Small intestine (tissue), 16 donors: ENCODE results near the gene RRAGC. TPM values are rescaled to one million over a fixed set of nuclear protein-coding genes. Genes with fewer than 3 reads are reported as not detected.

Experiments used
- DNase-seq, 2 donors: peaks; one replicate each; pipeline versions ENCODE4 v3.0.0 to v3.0.0-alpha.2; 2013
- FAIRE-seq: peaks from 2 replicates; lab custom pipeline; 2012; peaks lifted over from hg19 to GRCh38; lab: Jason Lieb, UNC
- H3K27ac ChIP-seq, 3 donors: one replicate each; pipeline ENCODE4 v1.5.1; 2013; ENCODE audit warnings: low read length in 2 of 3, mild to moderate bottlenecking in 2 of 3, control low read depth in 1 of 3, inconsistent platforms in 1 of 3, low read depth in 1 of 3, moderate library complexity in 1 of 3
- H3K27me3 ChIP-seq, 3 donors: one replicate each; pipeline ENCODE4 v1.6.1; 2013; ENCODE audit warnings: low read length in 3 of 3, inconsistent platforms in 1 of 3; ENCODE audit not compliant: control insufficient read depth in 3 of 3, insufficient read depth in 3 of 3
- H3K36me3 ChIP-seq, 3 donors: one replicate each; pipeline ENCODE4 v1.6.1; 2013; ENCODE audit warnings: low read length in 3 of 3, inconsistent platforms in 1 of 3, low read depth in 1 of 3, mild to moderate bottlenecking in 1 of 3, moderate library complexity in 1 of 3; ENCODE audit not compliant: control insufficient read depth in 3 of 3, insufficient read depth in 2 of 3
- H3K4me1 ChIP-seq, 3 donors: one replicate each; pipeline ENCODE4 v1.6.1; 2013; ENCODE audit warnings: low read length in 2 of 3, inconsistent platforms in 1 of 3, low read depth in 1 of 3, mild to moderate bottlenecking in 1 of 3, moderate library complexity in 1 of 3; ENCODE audit not compliant: control insufficient read depth in 3 of 3, insufficient read depth in 2 of 3
- H3K4me3 ChIP-seq, 3 donors: one replicate each; pipeline ENCODE4 v1.5.1; 2013; ENCODE audit warnings: low read length in 3 of 3, control low read depth in 1 of 3, inconsistent platforms in 1 of 3, low read depth in 1 of 3, mild to moderate bottlenecking in 1 of 3, moderate library complexity in 1 of 3
- H3K9me3 ChIP-seq, 2 donors: one replicate each; pipeline ENCODE4 v1.6.1; 2013; ENCODE audit warnings: low read depth in 1 of 2, low read length in 1 of 2; ENCODE audit not compliant: control insufficient read depth in 2 of 2, insufficient read depth in 1 of 2
- whole genome bisulfite sequencing, 3 donors: extraction: QIAGEN DNeasy Blood & Tissue Kit; methylation state at CpG; one replicate each; pipeline ENCODE4 v1.1.7; 2013; 5-methylcytosine and 5-hydroxymethylcytosine counted together
- long read RNA-seq, 10 donors: transcript quantifications; one replicate each; lab custom pipeline, GENCODE V29; 2026
- polyA plus RNA-seq, 4 donors: library from polyadenylated mRNA; stranded (reverse) in 3 of 4; unstranded in 1 of 4; fragments of 200-250 nt in 3 of 4; fragments of 120-200 nt in 1 of 4; gene quantifications; one replicate each; pipeline versions ENCODE4 v1.2.1 to v1.2.3, GENCODE V29; 2013
- donor health status: healthy with polysubstance abuse.
- donor health status: control.
- donor health status: control.
- donor health status: Bipolar disorder and iron deficiency.
- donor health status: healthy.

Gene RRAGC, protein sequence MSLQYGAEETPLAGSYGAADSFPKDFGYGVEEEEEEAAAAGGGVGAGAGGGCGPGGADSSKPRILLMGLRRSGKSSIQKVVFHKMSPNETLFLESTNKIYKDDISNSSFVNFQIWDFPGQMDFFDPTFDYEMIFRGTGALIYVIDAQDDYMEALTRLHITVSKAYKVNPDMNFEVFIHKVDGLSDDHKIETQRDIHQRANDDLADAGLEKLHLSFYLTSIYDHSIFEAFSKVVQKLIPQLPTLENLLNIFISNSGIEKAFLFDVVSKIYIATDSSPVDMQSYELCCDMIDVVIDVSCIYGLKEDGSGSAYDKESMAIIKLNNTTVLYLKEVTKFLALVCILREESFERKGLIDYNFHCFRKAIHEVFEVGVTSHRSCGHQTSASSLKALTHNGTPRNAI
- polyA plus RNA-seq = 10 to 100 TPM; 15.1 to 27.9 (median 25.8) TPM
- long read RNA-seq, donor 1 = 0 reads
- long read RNA-seq, donor 2, transcript RRAGC-201 (7 exons, 2,732 nt) = major isoform, 7 of 7 reads
- long read RNA-seq, donor 2, partial matches to known transcripts = 0 of 7 reads
- long read RNA-seq, donor 2, other reads (novel, unspliced or antisense) = 0 of 7 reads
- long read RNA-seq, donor 3, partial matches to known transcripts = 0 of 4 reads
- long read RNA-seq, donor 3, other reads (novel, unspliced or antisense) = 0 of 4 reads
- long read RNA-seq, donor 4, partial matches to known transcripts = 0 of 2 reads
- long read RNA-seq, donor 4, other reads (novel, unspliced or antisense) = 0 of 2 reads
- long read RNA-seq, donor 5, partial matches to known transcripts = 0 of 4 reads
- long read RNA-seq, donor 5, other reads (novel, unspliced or antisense) = 0 of 4 reads
- long read RNA-seq, donor 6, transcript RRAGC-201 (7 exons, 2,732 nt) = major isoform, 12 of 15 reads
- long read RNA-seq, donor 6, partial matches to known transcripts = 0 of 15 reads
- long read RNA-seq, donor 6, other reads (novel, unspliced or antisense) = 0 of 15 reads
- long read RNA-seq, donor 7 = 0 reads
- long read RNA-seq, donor 8 = 0 reads
- long read RNA-seq, donor 9 = 0 reads
- long read RNA-seq, donor 10, transcript RRAGC-201 (7 exons, 2,732 nt) = major isoform, 16 of 19 reads
- long read RNA-seq, donor 10, partial matches to known transcripts = 0 of 19 reads
- long read RNA-seq, donor 10, other reads (novel, unspliced or antisense) = 0 of 19 reads

DNA sequence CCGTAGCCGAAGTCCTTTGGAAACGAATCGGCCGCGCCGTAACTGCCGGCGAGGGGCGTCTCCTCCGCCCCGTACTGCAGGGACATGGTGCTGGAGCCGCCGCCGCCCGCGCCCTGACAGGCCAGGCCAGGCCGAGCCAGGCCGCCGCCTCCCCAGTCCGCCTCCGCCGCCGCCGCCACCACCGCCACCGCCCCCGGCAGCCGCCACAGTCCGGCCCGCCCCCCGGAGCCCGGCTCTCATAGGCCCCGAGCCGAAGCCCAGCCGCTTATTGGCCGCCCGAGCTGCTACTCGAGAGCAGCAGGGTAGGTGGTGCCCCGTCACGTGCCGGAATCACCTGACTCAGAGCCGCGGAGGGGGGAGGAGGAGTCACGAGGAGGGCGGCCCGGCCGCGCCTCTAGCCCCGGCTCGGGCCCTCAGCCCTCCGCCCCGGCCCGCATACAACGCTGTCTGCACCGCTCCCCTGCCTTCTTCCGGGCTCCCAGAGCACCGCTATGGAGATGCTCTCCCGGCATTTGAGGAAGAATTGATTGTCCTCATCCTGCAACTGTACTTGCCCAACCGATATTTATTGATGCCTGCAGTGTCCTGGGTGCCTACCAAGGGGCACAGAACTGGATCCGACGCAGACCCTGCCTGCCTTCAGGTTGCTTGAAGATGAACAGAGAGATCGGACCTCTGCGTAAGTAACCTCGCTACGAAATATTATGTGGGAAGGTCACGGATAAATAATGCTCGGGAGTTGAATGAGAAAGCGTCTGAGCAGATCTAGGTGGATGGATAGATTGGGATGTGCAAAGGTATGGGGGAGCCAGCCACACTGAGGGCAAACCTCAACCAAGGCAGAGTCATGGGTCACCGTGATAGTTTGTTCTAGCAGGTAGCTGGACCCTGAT lies at the start of gene RRAGC:
Gene RRAGC (minus strand): TSS at position 212 of the 893 bp plus-strand sequence. CDS start 126 bp downstream, at position 86.
- Histone ChIP-seq H3K9me3 (no peaks in the 10 kb centered on the region), H3K27ac (peak within 1 kb of the TSS; percentile 79 to 94 (median 93)), H3K4me1 (peaks cover 0 to 14% (median 3%) of the 10 kb centered on the region in 3 donors), H3K27me3 (no peaks in the 10 kb centered on the region), H3K36me3 (peaks cover 0 to 8% (median 0%) of the 10 kb centered on the region in 3 donors), H3K4me3 (peak within 1 kb of the TSS; percentile 63 to 99 (median 86))
- FAIRE-seq = no peak
- DNase-seq = peak; percentile 99
- WGBS, 3 donors = 0% methylated on average over 43 to 70 of the region's 70 CpGs

DNA sequence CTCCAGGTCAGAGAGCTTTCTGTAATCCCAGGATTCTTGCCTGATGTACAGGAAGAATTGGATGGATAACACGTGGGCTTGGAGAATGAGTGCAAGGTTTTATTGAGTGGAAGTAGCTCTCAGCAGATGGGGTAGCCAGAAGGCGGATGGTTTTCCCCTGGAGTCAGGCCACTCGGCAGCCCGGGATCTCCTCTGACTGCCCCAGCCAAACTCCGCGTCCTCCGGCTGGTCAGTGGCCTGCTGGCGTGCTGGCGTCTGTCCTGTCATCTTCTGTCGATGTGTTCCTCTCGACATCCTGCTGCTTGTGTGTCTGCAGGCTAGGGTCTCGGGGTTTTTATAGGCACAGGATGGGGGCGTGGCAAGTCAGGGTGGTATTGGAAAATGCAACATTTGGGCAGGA lies 49.2 kb upstream of the RRAGC start:
- Histone ChIP-seq H3K36me3 (no peaks in the 10 kb centered on the region), H3K27me3 (no peaks in the 10 kb centered on the region), H3K4me1 (no peaks in the 10 kb centered on the region), H3K27ac (no peak overlapping the region), H3K4me3 (no peak overlapping the region), H3K9me3 (peaks cover 0 to 5% of the 10 kb centered on the region in 2 donors)
- DNase-seq (no peak), FAIRE-seq (no peak)
- 81 to 90% (median 89%) methylated on average over 13 of the region's 13 CpGs for WGBS, 3 donors

DNA sequence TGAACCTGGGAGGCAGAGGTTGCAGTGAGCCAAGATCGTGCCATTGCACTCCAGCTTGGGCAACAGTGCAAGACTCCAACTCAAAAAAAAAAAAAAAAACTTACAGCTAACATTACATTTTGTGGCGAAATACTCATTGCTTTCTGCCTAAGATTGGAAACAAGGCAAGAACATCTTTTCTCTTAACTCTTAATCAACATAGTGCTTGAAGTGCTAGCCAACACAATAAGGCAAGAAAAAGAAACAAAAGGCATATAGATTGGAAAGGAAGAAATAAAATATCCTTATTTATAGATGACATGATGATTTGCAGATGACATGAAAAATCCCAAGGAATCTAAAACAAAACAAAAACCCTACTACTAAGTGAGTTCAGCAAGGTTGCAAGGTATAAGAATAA lies 46.4 kb upstream of the RRAGC start:
- Histone ChIP-seq H3K27me3 (no peaks in the 10 kb centered on the region), H3K4me1 (no peaks in the 10 kb centered on the region), H3K9me3 (peaks cover 0 to 5% of the 10 kb centered on the region in 2 donors), H3K36me3 (no peaks in the 10 kb centered on the region), H3K4me3 (no peak overlapping the region), H3K27ac (no peak overlapping the region)
- DNase-seq = no peak
- WGBS, 3 donors = 73 to 98% (median 98%) methylated on average over 2 of the region's 2 CpGs
- no peak for FAIRE-seq

DNA sequence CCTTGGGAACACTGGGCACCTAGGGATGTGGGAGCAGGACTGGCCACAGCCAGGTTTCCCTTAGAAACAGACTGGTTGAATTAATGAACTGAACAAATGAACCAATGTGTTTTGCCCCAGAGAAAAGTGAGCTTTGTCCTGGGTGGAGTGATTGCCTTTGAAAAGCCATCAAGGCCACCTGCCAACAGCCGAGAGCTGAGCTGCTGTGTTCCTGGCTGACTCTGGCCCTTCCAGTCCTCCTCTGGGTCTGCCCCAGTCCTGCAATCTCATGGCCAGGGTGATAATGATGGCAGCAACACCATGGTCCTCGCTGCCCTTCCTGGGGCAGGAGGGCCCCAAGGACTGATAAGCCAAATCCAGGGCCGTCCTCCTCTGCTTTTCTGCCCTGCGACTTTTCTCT lies 40.0 kb upstream of the RRAGC start:
- no peaks in the 10 kb centered on the region for H3K9me3 ChIP-seq

DNA sequence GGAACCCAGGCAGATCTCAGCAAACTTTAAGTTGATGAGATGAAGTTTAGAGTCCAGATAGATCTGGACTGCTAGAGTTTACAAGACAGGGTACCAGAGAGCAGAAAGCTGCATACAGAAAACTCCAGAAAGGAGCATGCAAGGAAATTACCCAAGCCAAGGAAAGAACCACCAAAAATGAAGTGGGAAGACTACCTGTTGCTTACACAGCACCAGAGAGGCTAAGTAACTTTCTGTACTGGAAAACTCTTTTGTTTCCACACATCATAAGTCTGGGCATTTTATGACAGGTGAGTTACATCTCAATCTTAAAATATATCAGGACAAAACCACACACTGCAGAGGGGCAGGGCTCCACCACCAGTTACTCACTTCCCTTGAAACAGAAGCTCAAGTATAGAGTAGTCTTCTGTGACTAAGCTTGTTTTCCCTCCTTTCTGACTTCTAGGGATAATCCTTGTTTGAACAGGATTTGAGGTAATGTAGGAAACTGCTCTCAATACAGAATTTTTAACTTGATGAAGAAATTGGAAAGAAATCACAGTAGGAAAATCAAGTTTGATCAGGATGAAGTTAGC lies 39.2 kb upstream of the RRAGC start:
- FAIRE-seq (no peak), DNase-seq (no peak)
- Histone ChIP-seq H3K4me1 (peaks cover 0 to 6% (median 0%) of the 10 kb centered on the region in 3 donors), H3K9me3 (no peaks in the 10 kb centered on the region), H3K36me3 (no peaks in the 10 kb centered on the region), H3K27me3 (no peaks in the 10 kb centered on the region), H3K27ac (no peak overlapping the region), H3K4me3 (no peak overlapping the region)

More for the DNA sequence above, 40.0 kb upstream of the RRAGC start:
- H3K36me3 ChIP-seq = no peaks in the 10 kb centered on the region
- no peak overlapping the region for H3K27ac ChIP-seq
- peak; percentile 20 to 33 for DNase-seq
- no peak for FAIRE-seq
- H3K4me3 ChIP-seq = no peak overlapping the region
- H3K27me3 ChIP-seq = no peaks in the 10 kb centered on the region
- WGBS, 3 donors = 15 to 66% (median 34%) methylated on average over 4 of the region's 4 CpGs
- peaks cover 0 to 6% (median 0%) of the 10 kb centered on the region in 3 donors for H3K4me1 ChIP-seq

DNA sequence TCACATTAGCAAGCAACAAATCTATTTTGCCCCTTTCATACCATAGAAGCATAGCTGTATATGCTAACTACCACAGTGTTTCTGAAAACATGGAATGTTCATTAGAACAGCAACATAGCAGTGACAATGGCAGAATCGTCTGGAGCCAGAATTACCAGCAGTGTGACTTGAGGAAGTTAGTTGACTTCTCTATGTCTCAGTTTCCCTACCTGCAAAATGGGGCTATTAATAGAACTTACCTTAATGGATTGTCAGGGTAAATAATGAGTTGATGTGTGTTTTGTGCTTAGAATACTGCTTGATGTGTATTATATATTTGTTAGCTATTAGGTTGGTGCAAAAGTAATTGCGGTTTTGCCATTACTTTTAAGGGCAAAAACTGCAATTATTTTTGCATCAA lies 36.6 kb upstream of the RRAGC start:
- FAIRE-seq (no peak), DNase-seq (no peak)
- 93 to 96% (median 93%) methylated on average over 2 of the region's 2 CpGs for WGBS, 3 donors
- Histone ChIP-seq H3K4me1 (peaks cover 0 to 6% (median 0%) of the 10 kb centered on the region in 3 donors), H3K27me3 (no peaks in the 10 kb centered on the region), H3K9me3 (no peaks in the 10 kb centered on the region), H3K27ac (no peak overlapping the region), H3K36me3 (no peaks in the 10 kb centered on the region), H3K4me3 (no peak overlapping the region)

DNA sequence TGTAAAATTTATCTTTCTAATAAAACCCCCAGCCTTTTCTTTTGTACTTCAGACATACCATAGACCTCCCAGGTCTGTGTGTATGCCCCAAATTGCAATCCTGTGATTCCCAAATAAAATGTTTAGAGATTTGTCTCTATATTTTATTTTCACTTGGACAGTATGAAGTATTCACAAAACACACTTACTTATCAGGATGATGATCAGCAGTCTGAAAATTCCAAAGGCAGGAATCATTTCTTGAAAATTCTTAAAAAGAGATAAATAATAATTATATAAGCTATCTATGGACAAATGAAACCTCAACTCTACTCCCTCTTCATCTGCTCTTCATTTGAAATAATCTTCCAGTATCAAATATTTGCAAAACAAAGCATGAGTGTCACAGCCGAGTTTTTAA lies 33.4 kb upstream of the RRAGC start:
- Histone ChIP-seq H3K27me3 (no peaks in the 10 kb centered on the region), H3K4me1 (no peaks in the 10 kb centered on the region), H3K27ac (no peak overlapping the region), H3K36me3 (no peaks in the 10 kb centered on the region), H3K9me3 (no peaks in the 10 kb centered on the region), H3K4me3 (no peak overlapping the region)
- 74 to 84% (median 77%) methylated on average over 1 of the region's 1 CpG for whole genome bisulfite sequencing, 3 donors
- no peak for FAIRE-seq
- no peak for DNase-seq
